Heart left ventricle (tissue), 16 donors: ENCODE data around the gene RUSC2. TPM values are rescaled to one million over a fixed set of nuclear protein-coding genes. Genes with fewer than 3 reads are reported as not detected.
"Not testable (repeated sequence)": the region's sequence is repeated elsewhere in the genome, so short reads cannot be mapped to it uniquely, and the experiment has no call there.

Source experiments
- ATAC-seq, 4 donors: fragments of 200-7000 bp; cut with Tn5 transposase; one replicate each; pipeline ENCODE4 v1.9.1; 2020 to 2022; ENCODE audit warnings: moderate library complexity in 4 of 4, mild to moderate bottlenecking in 3 of 4, moderate number of reproducible peaks in 1 of 4
- DNase-seq, 5 donors: peaks; one replicate each; pipeline ENCODE4 v3.0.0-alpha.2; 2020
- H3K27ac ChIP-seq, 12 donors: fragments of 200-600 bp; sonication (generic) in 4 of 12; one replicate each; pipeline versions ENCODE4 v1.5.0 to v1.8.0; 2016 to 2022; ENCODE audit warnings: mild to moderate bottlenecking in 2 of 12
- H3K27me3 ChIP-seq, 9 donors: fragments of 200-600 bp; sonication (generic) in 2 of 9; one replicate each; pipeline versions ENCODE4 v1.5.1 to v1.8.0; 2016 to 2022; ENCODE audit warnings: mild to moderate bottlenecking in 3 of 9
- H3K36me3 ChIP-seq, 9 donors: fragments of 200-600 bp; sonication (generic) in 2 of 9; one replicate each; pipeline versions ENCODE4 v1.5.0 to v1.8.0; 2018 to 2022; ENCODE audit warnings: mild to moderate bottlenecking in 2 of 9
- H3K4me1 ChIP-seq, 12 donors: fragments of 200-600 bp; sonication (generic) in 4 of 12; one replicate each; pipeline versions ENCODE4 v1.5.0 to v1.8.0; 2016 to 2022; ENCODE audit warnings: mild to moderate bottlenecking in 3 of 12
- H3K4me3 ChIP-seq, 12 donors: fragments of 200-600 bp; sonication (generic) in 4 of 12; one replicate each; pipeline versions ENCODE4 v1.5.0 to v1.8.0; 2017 to 2022; ENCODE audit warnings: mild to moderate bottlenecking in 9 of 12, moderate library complexity in 4 of 12
- H3K9me3 ChIP-seq, 12 donors: fragments of 200-600 bp; sonication (generic) in 4 of 12; one replicate each; pipeline versions ENCODE4 v1.5.0 to v1.8.0; 2016 to 2022; ENCODE audit warnings: mild to moderate bottlenecking in 1 of 12
- POLR2A ChIP-seq, 2 donors: fragments of 450-650 bp; IDR thresholded peaks; one replicate each; pipeline ENCODE4 v1.6.1; 2017; ENCODE audit warnings: antibody characterized with exemption in 2 of 2, mild to moderate bottlenecking in 2 of 2, moderate library complexity in 2 of 2
- WGBS, 4 donors: extraction: QIAGEN DNeasy Blood & Tissue Kit in 2 of 4; methylation state at CpG; one replicate each; pipeline versions ENCODE4 v1.1.5 to v1.1.7; 2013 to 2018; 5-methylcytosine and 5-hydroxymethylcytosine counted together
- intact Hi-C, 10 donors: fragments of 100-400 bp; cut with DNase I; formaldehyde crosslinking; loops; one replicate each; pipeline versions ENCODE4 v1.11.1 to v1.14.2; 2022
- polyA plus RNA-seq, 2 donors: library from polyadenylated mRNA; stranded (reverse); fragments of 200-250 nt; gene quantifications; one replicate each; pipeline ENCODE4 v1.2.3, GENCODE V29; 2013
- total RNA-seq, 9 donors: library from RNA; depleted of rRNA in 2 of 9; stranded (reverse); fragments of >200 nt in 2 of 9; fragmentation: NEBNext Ultra II Directional in 3 of 9; extraction: Animal tissue kit (Norgen Biotek cat#: 25700) in 3 of 9; gene quantifications; one replicate each; pipeline versions ENCODE4 v1.1.0 to v1.2.4, GENCODE V29; 2016 to 2023
- TF ChIP-seq, protein P1 (sequence below), 12 donors: fragments of 200-600 bp; sonication (generic) in 4 of 12; IDR thresholded peaks; one replicate each; pipeline versions ENCODE4 v1.5.0 to v1.8.0; 2018 to 2022; ENCODE audit warnings: antibody characterized with exemption in 12 of 12, mild to moderate bottlenecking in 5 of 12
- donor health status: ischemic (EF 13 %, LVEDD 7.1; RV severe dilation, severe dysfunction).
- donor health status: healthy with polysubstance abuse.
- donor health status: DM: no; HTN: yes; CAD: no.
- donor health status: DM: no; HTN: no; CAD: no.
- donor health status: ischemic (EF 25% LVEDD 6.9; RV normal size, moderate dysfunction).
- donor health status: ischemic (EF 25% LVEDD 5.7; RV mildly dilated, moderate dysfunction).
- donor health status: healthy.
- donor health status: DM: yes; HTN: yes; CAD: no.
- donor health status: ischemic (EF 35%, LVEDD 5.7; RV mildly dilated, moderate dysfunction).
- donor health status: nonischemic (EF 11% LVEDD 7.7; RV severe dilation, severe dysfunction).
- donor health status: DM: yes; HTN: yes; CAD: no.
- donor health status: PGD.
- donor health status: ischemic (EF 29% LVEDD 5.4; RV normal size, mild dysfunction).
- donor health status: nonischemic (EF 23%, LVEDD 6.1; RV moderate dilation, normal function).

RUSC2 gene
- total and polyA plus RNA-seq, 11 donors: 23.0 to 56.1 (median 30.5) TPM

DNA sequence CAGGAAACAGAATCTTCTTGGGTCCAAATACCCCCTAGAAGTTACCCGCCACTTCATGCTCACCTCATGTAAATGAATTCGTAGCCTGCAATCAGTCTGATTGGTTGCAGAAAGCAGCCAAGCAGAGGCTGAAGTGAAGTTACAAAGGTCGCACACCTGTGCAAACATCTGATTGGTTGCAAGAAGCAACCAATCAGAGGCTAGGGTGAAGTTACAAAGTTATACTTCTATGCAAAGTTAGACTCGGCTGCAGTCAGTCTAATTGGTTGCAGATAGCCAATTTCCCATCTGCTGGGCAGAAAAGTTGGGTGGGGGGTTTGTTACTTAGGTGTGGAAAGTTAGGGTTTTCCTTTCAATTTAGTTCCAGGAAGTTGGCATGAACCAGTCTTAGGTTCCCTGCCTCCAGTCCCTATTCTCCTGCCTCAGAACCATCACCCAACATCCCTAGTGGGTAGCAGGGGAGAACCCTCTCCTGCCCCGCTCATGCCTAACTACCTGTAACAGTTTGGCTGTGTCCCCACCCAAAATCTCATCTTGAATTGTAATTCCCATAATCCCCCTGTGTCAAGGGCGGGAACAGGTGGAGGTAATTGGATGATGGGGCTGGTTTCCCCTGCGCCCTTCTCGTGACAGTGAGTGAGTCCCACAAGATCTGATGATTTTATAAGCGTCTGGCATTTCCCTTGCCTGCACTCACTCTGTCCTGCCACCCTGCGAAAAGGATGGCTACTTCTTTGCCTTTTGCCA is 1.2 kb upstream of the RUSC2 start:
- Histone ChIP-seq H3K4me1 (peaks cover 5 to 40% (median 31%) of the 10 kb centered on the region in 12 donors), H3K4me3 (peak overlapping the region in 11 of 12 donors; percentile 53 to 97 (median 86)), H3K36me3 (no peaks in the 10 kb centered on the region), H3K9me3 (peaks cover 0 to 8% (median 0%) of the 10 kb centered on the region in 12 donors), H3K27me3 (no peaks in the 10 kb centered on the region), H3K27ac (peak overlapping the region; percentile 87 to 98 (median 96))
- WGBS, 4 donors: 73 to 84% (median 78%) methylated on average over 10 of the region's 10 CpGs
- intact Hi-C loops: loop anchor here in 6 of 10 donors (1.0 to 5.0 kb wide), 5 partner anchors 64 to 114 kb away; no protein-coding TSS in a partner anchor
- TF ChIP-seq POLR2A (IDR thresholded peaks at IDR 0.05): no peak
- TF ChIP-seq, protein P1, sequence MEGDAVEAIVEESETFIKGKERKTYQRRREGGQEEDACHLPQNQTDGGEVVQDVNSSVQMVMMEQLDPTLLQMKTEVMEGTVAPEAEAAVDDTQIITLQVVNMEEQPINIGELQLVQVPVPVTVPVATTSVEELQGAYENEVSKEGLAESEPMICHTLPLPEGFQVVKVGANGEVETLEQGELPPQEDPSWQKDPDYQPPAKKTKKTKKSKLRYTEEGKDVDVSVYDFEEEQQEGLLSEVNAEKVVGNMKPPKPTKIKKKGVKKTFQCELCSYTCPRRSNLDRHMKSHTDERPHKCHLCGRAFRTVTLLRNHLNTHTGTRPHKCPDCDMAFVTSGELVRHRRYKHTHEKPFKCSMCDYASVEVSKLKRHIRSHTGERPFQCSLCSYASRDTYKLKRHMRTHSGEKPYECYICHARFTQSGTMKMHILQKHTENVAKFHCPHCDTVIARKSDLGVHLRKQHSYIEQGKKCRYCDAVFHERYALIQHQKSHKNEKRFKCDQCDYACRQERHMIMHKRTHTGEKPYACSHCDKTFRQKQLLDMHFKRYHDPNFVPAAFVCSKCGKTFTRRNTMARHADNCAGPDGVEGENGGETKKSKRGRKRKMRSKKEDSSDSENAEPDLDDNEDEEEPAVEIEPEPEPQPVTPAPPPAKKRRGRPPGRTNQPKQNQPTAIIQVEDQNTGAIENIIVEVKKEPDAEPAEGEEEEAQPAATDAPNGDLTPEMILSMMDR (IDR thresholded peaks at IDR 0.05): no peak
- DNase-seq (no peak), ATAC-seq (no peak)

DNA sequence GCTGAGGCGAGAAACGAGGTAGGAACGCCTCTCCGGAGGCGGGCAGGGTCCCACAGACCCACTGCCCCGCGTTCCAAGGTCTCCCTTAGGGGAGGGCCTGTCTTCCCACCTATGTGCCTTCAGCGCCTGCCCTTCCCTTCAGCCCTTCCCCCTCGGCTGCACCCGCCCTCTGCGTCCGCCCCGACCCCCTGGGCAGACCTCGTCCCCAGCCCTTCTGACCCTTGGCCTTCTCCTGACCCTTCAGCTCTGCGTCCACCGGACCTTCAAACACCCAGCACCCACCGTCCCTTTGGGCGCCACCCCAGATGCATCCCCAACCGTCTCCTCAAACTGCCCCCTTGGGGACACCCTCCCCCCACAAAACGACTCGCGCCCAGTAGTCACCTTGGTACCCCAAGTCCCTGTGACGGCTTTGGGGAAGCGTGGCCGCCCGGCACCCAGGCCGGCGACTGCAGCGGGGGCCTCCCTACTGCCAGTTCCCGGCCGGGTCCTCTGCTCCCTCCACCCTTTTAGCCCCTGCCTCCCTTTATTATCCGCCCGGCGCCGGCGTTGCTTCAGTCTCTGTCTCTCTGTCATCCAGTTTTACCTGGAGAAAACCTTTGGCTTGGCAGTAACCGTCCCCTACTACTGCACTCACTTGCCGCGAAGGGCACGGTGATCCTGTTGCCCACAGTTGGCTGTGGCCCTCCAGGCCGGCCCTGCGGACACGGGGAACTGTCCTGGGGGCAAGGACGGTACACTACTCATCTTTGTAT is 421 bp downstream of the RUSC2 start:
- Histone ChIP-seq H3K36me3 (no peaks in the 10 kb centered on the region), H3K9me3 (peaks cover 0 to 8% (median 0%) of the 10 kb centered on the region in 12 donors), H3K27ac (peak overlapping the region; percentile 87 to 98 (median 96)), H3K4me1 (peaks cover 5 to 42% (median 31%) of the 10 kb centered on the region in 12 donors), H3K4me3 (peak overlapping the region; percentile 53 to 97 (median 86)), H3K27me3 (no peaks in the 10 kb centered on the region)
- intact Hi-C loops: loop anchor here in 5 of 10 donors (1.0 to 5.0 kb wide), 5 partner anchors 20 to 167 kb away; partner anchors contain the start of genes CCDC107 (in 1 of the 5) and RMRP (in 1 of the 5)
- WGBS, 4 donors: 0 to 4% (median 1%) methylated on average over 33 to 44 of the region's 44 CpGs
- TF ChIP-seq, protein P1 (IDR thresholded peaks at IDR 0.05): no peak
- no peak for TF ChIP-seq POLR2A (IDR thresholded peaks at IDR 0.05)
- DNase-seq (peak in 4 of 5 donors; percentile 38 to 70 (median 42)), ATAC-seq (peak; percentile 27 to 65 (median 51))

DNA sequence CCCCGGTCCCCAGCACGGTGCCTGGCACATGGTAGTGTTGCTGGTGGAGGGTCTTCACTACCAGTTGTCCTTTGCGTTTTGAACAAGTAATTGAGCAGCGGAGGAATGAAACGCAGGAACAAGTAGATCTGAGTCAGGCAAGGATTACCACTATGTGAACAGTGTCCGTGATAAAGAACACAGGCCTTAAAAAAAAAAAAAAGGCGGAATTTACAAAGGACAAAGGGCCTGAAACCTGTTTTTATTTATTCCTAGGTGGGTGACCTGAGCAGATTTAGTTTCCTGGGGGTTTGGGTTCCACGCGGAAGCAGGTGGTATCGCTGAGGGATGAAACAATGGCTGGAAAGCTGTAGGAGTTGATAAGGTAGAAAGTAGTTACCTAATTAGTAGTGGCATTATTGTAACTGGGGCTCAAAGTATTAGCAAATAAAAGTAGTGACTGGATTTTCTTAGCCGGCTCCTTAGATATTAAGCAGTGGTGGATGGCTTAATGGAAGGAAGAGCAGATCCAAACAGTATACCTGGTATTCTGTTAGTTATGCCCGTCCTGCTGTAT is 1.1 kb downstream of the RUSC2 start:
- Histone ChIP-seq H3K27ac (peak overlapping the region; percentile 87 to 98 (median 96)), H3K4me1 (peaks cover 5 to 48% (median 31%) of the 10 kb centered on the region in 12 donors), H3K9me3 (peaks cover 0 to 8% (median 0%) of the 10 kb centered on the region in 12 donors), H3K27me3 (no peaks in the 10 kb centered on the region), H3K36me3 (no peaks in the 10 kb centered on the region), H3K4me3 (peak overlapping the region; percentile 53 to 97 (median 86))
- DNase-seq (no peak), ATAC-seq (peak in 1 of 4 donors; percentile 5)
- intact Hi-C loops: loop anchor here in 5 of 10 donors (1.0 to 5.0 kb wide), 5 partner anchors 20 to 166 kb away; partner anchors contain the start of genes CCDC107 (in 1 of the 5) and RMRP (in 1 of the 5)
- TF ChIP-seq, protein P1 (IDR thresholded peaks at IDR 0.05): no peak
- no peak for TF ChIP-seq POLR2A (IDR thresholded peaks at IDR 0.05)
- WGBS, 4 donors: 30 to 42% (median 36%) methylated on average over 12 of the region's 12 CpGs

DNA sequence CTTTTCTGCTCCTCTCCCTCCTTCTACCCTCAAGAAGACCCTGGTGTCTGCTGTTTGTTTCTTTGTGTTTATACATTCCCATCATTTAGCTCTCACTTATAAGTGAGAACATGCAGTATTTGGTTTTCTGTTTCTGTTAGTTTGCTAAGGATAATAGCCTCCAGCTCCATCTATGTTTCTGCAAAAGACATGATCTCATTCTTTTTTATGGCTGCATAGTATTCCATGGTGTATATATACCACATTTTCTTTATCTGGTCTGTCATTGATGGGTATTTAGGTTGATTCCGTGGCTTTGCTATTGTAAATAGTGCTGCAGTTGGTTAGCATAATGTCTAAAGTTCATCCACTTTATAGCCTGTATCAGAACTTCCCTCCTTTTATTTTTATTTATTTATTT is 3.2 kb downstream of the RUSC2 start:
- not testable (repeated sequence) for H3K4me3 ChIP-seq, H3K36me3 ChIP-seq, DNase-seq, H3K27me3 ChIP-seq, ATAC-seq, H3K9me3 ChIP-seq
- WGBS, 4 donors: 87 to 98% (median 94%) methylated on average over 1 of the region's 1 CpG
- H3K27ac ChIP-seq: peak overlapping the region in 4 of 12 donors; percentile 92 to 98 (median 94)
- H3K4me1 ChIP-seq: peaks cover 5 to 47% (median 33%) of the 10 kb centered on the region in 12 donors
- intact Hi-C loops: loop anchor here in 3 of 10 donors (5.0 kb wide), 3 partner anchors 44 to 164 kb away; partner anchors contain the start of genes CCDC107 (in 1 of the 3) and RMRP (in 1 of the 3)
